Neural crest cell (in vitro differentiated cells): ENCODE data around the gene RSPRY1. TPM values are rescaled to one million over a fixed set of nuclear protein-coding genes. Genes with fewer than 3 reads are reported as not detected.
"Not testable (repeated sequence)": the region's sequence is repeated elsewhere in the genome, so short reads cannot be mapped to it uniquely, and the experiment has no call there.

Experiments
- DNase-seq: peaks from one replicate; pipeline ENCODE4 v3.0.0; 2021; ENCODE audit warnings: low read depth, mixed read lengths, low spot score
- H3K27ac Mint-ChIP-seq: one replicate; pipeline ENCODE4 v1.8.0; 2021; ENCODE audit warnings: mild to moderate bottlenecking, mixed read lengths; ENCODE audit not compliant: unreplicated experiment
- H3K27me3 Mint-ChIP-seq: 2 replicates; pipeline ENCODE4 v1.8.0; 2021; ENCODE audit warnings: low read depth, mild to moderate bottlenecking, mixed read lengths
- H3K36me3 Mint-ChIP-seq: 2 replicates; pipeline ENCODE4 v1.8.0; 2021; ENCODE audit warnings: low read depth, mild to moderate bottlenecking, mixed read lengths
- H3K4me1 Mint-ChIP-seq: 2 replicates; pipeline ENCODE4 v1.8.0; 2021; ENCODE audit warnings: mixed read lengths
- H3K4me3 Mint-ChIP-seq: one replicate; pipeline ENCODE4 v1.8.0; 2021; ENCODE audit warnings: mild to moderate bottlenecking, mixed read lengths
- H3K9me3 Mint-ChIP-seq: 2 replicates; pipeline ENCODE4 v1.8.0; 2021; ENCODE audit warnings: mixed read lengths
- CTCF ChIP-seq: fragments of 200-600 bp; sonication (generic); conservative IDR thresholded peaks from 2 replicates; pipeline ENCODE4 v1.5.0; 2021; ENCODE audit warnings: antibody characterized with exemption, mild to moderate bottlenecking
- total RNA-seq: library from RNA; stranded (reverse); gene quantifications from 2 replicates; pipeline ENCODE4 v1.2.1, GENCODE V29; 2021

The RSPRY1 gene
- total RNA-seq, 1 donor from 2014 or later, result 53.4 TPM

DNA sequence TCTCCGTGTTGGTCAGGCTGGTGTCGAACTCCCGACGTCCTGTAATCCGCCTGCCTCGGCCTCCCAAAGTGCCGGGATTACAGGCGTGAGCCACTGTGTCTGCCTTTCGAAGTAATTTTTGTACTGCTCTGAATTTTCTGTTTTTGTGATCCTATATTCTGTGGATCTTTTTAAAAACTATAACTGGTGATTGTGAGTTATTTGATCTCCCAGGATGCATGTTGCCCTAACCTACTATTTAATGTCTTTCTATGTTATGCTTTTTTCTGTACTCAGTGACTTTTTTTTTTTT is 2.5 kb downstream of the RSPRY1 start:
- H3K4me1 Mint-ChIP-seq, result peaks cover 46% of the 10 kb centered on the region
- no peak for DNase-seq
- peaks cover 3% of the 10 kb centered on the region for H3K36me3 Mint-ChIP-seq
- TF ChIP-seq CTCF, result no peak
- no peak overlapping the region for H3K27ac Mint-ChIP-seq
- H3K27me3 Mint-ChIP-seq, result no peaks in the 10 kb centered on the region
- H3K4me3 Mint-ChIP-seq, result peak overlapping the region; percentile 99
- H3K9me3 Mint-ChIP-seq, result no peaks in the 10 kb centered on the region

DNA sequence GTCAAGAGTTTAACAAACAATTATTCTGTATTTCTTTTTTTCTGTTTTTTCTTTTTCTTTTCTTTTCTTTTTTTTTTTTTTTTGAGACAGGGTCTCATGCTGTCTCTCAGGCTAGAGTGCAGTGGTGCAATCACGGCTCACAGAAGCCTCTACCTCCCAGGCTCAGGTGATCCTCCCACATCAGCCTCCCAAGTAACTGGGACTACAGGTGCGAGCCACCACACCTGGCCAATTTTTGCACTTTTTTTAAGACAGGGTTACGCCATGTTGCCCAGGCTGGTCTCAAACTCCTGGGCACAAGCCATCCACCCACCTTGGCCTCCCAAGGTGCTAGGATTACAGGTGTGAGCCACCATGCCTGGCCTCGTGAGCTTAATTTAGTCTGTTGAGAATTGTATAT is 3.4 kb downstream of the RSPRY1 start:
- Mint-ChIP-seq H3K4me1 (peaks cover 44% of the 10 kb centered on the region), H3K4me3 (peak overlapping the region; percentile 18)
- H3K36me3 Mint-ChIP-seq, H3K27ac Mint-ChIP-seq, H3K27me3 Mint-ChIP-seq, DNase-seq, H3K9me3 Mint-ChIP-seq: not testable (repeated sequence)

- peaks cover 41% of the 10 kb centered on the region for H3K4me1 Mint-ChIP-seq
- H3K36me3 Mint-ChIP-seq, result peaks cover 3% of the 10 kb centered on the region
- H3K9me3 Mint-ChIP-seq, result no peaks in the 10 kb centered on the region
- no peak overlapping the region for H3K4me3 Mint-ChIP-seq
- DNase-seq, result no peak
- H3K27ac Mint-ChIP-seq, result no peak overlapping the region
- no peaks in the 10 kb centered on the region for H3K27me3 Mint-ChIP-seq
- TF ChIP-seq CTCF, result no peak
Measured at GRCh38 chr16:57190136-57190535, 4.0 kb downstream of the RSPRY1 start.

GRCh38 chr16:57191056-57191571 is 5.0 kb downstream of the RSPRY1 start:
- no peak for TF ChIP-seq CTCF
- Mint-ChIP-seq H3K27me3 (no peaks in the 10 kb centered on the region), H3K4me3 (peak overlapping the region; percentile 36), H3K27ac (no peak overlapping the region), H3K4me1 (peaks cover 36% of the 10 kb centered on the region), H3K36me3 (no peaks in the 10 kb centered on the region), H3K9me3 (no peaks in the 10 kb centered on the region)
- DNase-seq, result no peak

DNA sequence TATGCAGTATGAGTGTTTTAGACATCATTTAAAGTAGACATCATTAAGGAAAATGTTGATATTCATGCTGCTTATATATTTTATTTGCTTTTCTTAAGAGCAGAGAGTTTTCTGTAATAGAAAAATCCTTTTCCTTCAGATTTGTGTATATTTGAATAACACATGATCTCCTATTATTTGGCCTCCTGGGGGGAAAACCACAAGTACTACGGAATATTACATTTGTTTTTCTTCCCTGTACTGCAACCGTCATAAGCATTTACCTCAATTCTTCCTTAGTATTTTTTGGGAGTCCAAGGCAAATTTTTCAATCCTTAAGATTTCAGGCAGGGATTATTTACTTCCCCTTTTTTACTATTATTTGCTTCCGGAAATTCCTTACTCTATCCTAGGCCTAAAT is 6.0 kb downstream of the RSPRY1 start:
- TF ChIP-seq CTCF, result no peak
- Mint-ChIP-seq H3K4me3 (no peak overlapping the region), H3K27me3 (no peaks in the 10 kb centered on the region), H3K27ac (no peak overlapping the region), H3K4me1 (peaks cover 41% of the 10 kb centered on the region), H3K36me3 (no peaks in the 10 kb centered on the region), H3K9me3 (no peaks in the 10 kb centered on the region)
- DNase-seq, result no peak

DNA sequence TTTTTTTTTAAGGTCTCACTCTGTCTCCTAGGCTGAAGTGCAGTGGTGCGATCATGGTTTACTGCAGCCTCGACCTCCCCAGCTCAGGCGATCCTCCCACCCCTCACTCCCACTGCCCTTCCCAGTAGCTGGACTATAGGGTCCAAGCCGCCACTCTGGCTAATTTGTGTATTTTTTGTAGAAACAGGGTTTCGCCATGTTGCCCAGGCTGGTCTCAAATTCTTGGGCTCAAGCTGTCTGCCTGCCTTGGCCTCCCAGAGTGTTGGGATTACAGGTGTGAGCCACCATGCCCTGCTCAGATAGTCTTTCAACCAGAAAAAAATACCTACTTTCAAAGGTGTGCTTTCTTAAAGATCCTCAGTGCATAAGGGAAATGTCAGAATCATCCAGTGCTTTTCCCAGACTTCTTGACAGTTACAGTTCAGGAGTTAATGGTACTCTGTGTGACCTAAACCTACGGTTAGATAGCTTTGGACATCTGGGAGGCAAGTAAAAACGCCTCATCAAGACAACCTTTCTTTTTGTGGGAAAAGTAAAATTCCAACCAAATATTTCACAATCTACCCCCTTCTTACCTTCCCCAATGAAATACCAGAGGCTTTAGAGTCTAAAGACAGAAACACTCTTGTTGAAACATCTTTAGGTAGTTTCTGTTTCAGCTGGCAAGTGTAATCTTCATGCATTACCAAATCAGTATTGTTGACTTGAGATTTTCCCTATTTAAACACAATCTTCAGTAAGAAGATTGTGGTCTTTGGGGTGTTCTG is 6.8 kb downstream of the RSPRY1 start:
- H3K4me1 Mint-ChIP-seq, result peaks cover 34% of the 10 kb centered on the region
- H3K4me3 Mint-ChIP-seq, result no peak overlapping the region
- H3K27ac Mint-ChIP-seq, result no peak overlapping the region
- no peaks in the 10 kb centered on the region for H3K27me3 Mint-ChIP-seq
- H3K36me3 Mint-ChIP-seq, result no peaks in the 10 kb centered on the region
- no peaks in the 10 kb centered on the region for H3K9me3 Mint-ChIP-seq
- DNase-seq, result no peak
- TF ChIP-seq CTCF, result no peak
